NCI-H446 treated with DMSO at 0.1 percent for 48 hours (cell line): Measurements from ENCODE around the gene ZNF483.
"Not testable (repeated sequence)": the region's sequence is repeated elsewhere in the genome, so short reads cannot be mapped to it uniquely, and the experiment has no call there.

Source experiments
- DNase-seq: peaks from one replicate; lab custom pipeline; 2025; lab: John Stamatoyannopoulos, UW

Gene ZNF483

GRCh38 chr9:111542497-111543254 is 17.7 kb downstream of the ZNF483 start:
- DNase-seq: no peak

GRCh38 chr9:111548623-111549022 is 23.6 kb downstream of the ZNF483 start:
- DNase-seq: no peak

- not testable (repeated sequence) for DNase-seq
These were observed 30.4 kb downstream of the ZNF483 start for GRCh38 chr9:111555425-111555824.

- DNase-seq: no peak
These were observed 34.1 kb downstream of the ZNF483 start for GRCh38 chr9:111559000-111559610.

GRCh38 chr9:111561165-111561719 is 36.3 kb downstream of the ZNF483 start:
- DNase-seq: no peak

- DNase-seq: no peak
These were observed 41.3 kb downstream of the ZNF483 start for GRCh38 chr9:111566234-111566633.

- not testable (repeated sequence) for DNase-seq
These were observed 43.1 kb downstream of the ZNF483 start for GRCh38 chr9:111568127-111568526.

- peak; percentile 30 for DNase-seq
These were observed 48.1 kb downstream of the ZNF483 start for GRCh38 chr9:111572950-111573604.

GRCh38 chr9:111582888-111583287 is 57.9 kb downstream of the ZNF483 start:
- no peak for DNase-seq

GRCh38 chr9:111586378-111586777 is 61.4 kb downstream of the ZNF483 start:
- no peak for DNase-seq

GRCh38 chr9:111588846-111589245 is 63.9 kb downstream of the ZNF483 start:
- DNase-seq: no peak

- DNase-seq: peak; percentile 29
These were observed 73.1 kb downstream of the ZNF483 start for GRCh38 chr9:111597852-111598732.

- no peak for DNase-seq
These were observed 73.7 kb downstream of the ZNF483 start for GRCh38 chr9:111598733-111599091.

GRCh38 chr9:111599092-111599954 is 74.3 kb downstream of the ZNF483 start, which contains the start of gene PTGR1:
TSS of gene PTGR1 (minus strand) at chr9:111599647. CDS start at chr9:111597422, 2,225 bp downstream.
- DNase-seq: peak; percentile 6

- DNase-seq: no peak
These were observed 75.0 kb downstream of the ZNF483 start for GRCh38 chr9:111599955-111600343.

GRCh38 chr9:111601237-111602018 is 76.4 kb downstream of the ZNF483 start:
- no peak for DNase-seq

GRCh38 chr9:111603041-111603440 is 78.1 kb downstream of the ZNF483 start:
- no peak for DNase-seq

- no peak for DNase-seq
These were observed 79.2 kb downstream of the ZNF483 start for GRCh38 chr9:111604054-111604615.

GRCh38 chr9:111605041-111605559 is 80.1 kb downstream of the ZNF483 start:
- DNase-seq: no peak
